Neural progenitor cell (in vitro differentiated cells): ENCODE measurements around the gene DSEL. TPM values are rescaled to one million over a fixed set of nuclear protein-coding genes. Genes with fewer than 3 reads are reported as not detected.

ENCODE experiments used
- DNase-seq: peaks from one replicate; pipeline ENCODE4 v3.0.0-alpha.2; 2016; ENCODE audit warnings: low spot score
- H2AFZ ChIP-seq: fragments of 200-600 bp; sonication (generic); replicated peaks from 2 replicates; pipeline ENCODE4 v1.6.1; 2016; ENCODE audit warnings: antibody characterized with exemption
- H3F3A ChIP-seq: fragments of 200-600 bp; sonication (generic); 2 replicates; pipeline ENCODE4 v1.6.1; 2016; ENCODE audit warnings: antibody characterized with exemption, low read depth
- H3K27ac ChIP-seq: fragments of 200-600 bp; sonication (generic); 2 replicates; pipeline ENCODE4 v1.5.1; 2016; ENCODE audit warnings: mild to moderate bottlenecking
- H3K27me3 ChIP-seq: fragments of 200-600 bp; sonication (generic); 2 replicates; pipeline ENCODE4 v1.6.1; 2016; ENCODE audit warnings: mild to moderate bottlenecking, moderate library complexity
- H3K36me3 ChIP-seq: fragments of 200-600 bp; sonication (generic); 2 replicates; pipeline ENCODE4 v1.5.1; 2016
- H3K4me1 ChIP-seq: fragments of 200-600 bp; sonication (generic); 2 replicates; pipeline ENCODE4 v1.6.1; 2016; ENCODE audit warnings: mixed run types
- H3K4me2 ChIP-seq: fragments of 200-600 bp; sonication (generic); 2 replicates; pipeline ENCODE4 v1.6.1; 2016
- H3K4me3 ChIP-seq: fragments of 200-600 bp; sonication (generic); 2 replicates; pipeline ENCODE4 v1.5.1; 2016
- H3K79me2 ChIP-seq: fragments of 200-600 bp; sonication (generic); 2 replicates; pipeline ENCODE4 v1.6.1; 2016; ENCODE audit warnings: low read depth
- H3K9ac ChIP-seq: fragments of 200-600 bp; sonication (generic); 2 replicates; pipeline ENCODE4 v1.6.1; 2016
- H3K9me3 ChIP-seq: fragments of 200-600 bp; sonication (generic); 2 replicates; pipeline ENCODE4 v1.5.1; 2016; ENCODE audit warnings: low read depth
- H4K20me1 ChIP-seq: fragments of 200-600 bp; sonication (generic); 2 replicates; pipeline ENCODE4 v1.6.1; 2016; ENCODE audit warnings: low read depth
- H3K27ac Mint-ChIP-seq: 3 replicates; pipeline ENCODE4 v1.8.0; 2021; ENCODE audit warnings: mixed read lengths
- H3K27me3 Mint-ChIP-seq: 2 replicates; pipeline ENCODE4 v1.8.0; 2022; ENCODE audit warnings: low read depth, mild to moderate bottlenecking, inconsistent platforms, moderate library complexity, mixed read lengths; ENCODE audit not compliant: insufficient read depth
- H3K36me3 Mint-ChIP-seq: 3 replicates; pipeline ENCODE4 v1.8.0; 2021; ENCODE audit warnings: mixed read lengths
- H3K4me1 Mint-ChIP-seq: 3 replicates; pipeline ENCODE4 v1.8.0; 2021; ENCODE audit warnings: mixed read lengths
- H3K4me3 Mint-ChIP-seq: 3 replicates; pipeline ENCODE4 v1.8.0; 2021; ENCODE audit warnings: mild to moderate bottlenecking, moderate library complexity, mixed read lengths
- H3K9me3 Mint-ChIP-seq: 3 replicates; pipeline ENCODE4 v1.8.0; 2020; ENCODE audit warnings: mixed read lengths
- CTCF ChIP-seq: fragments of 200-600 bp; sonication (generic); IDR thresholded peaks from 2 replicates; pipeline ENCODE4 v1.5.1; 2017; ENCODE audit warnings: antibody characterized with exemption, mild to moderate bottlenecking
- EZH2 ChIP-seq: fragments of 200-600 bp; sonication (generic); IDR thresholded peaks from 2 replicates; pipeline ENCODE4 v1.6.1; 2017; ENCODE audit warnings: antibody characterized with exemption, mild to moderate bottlenecking, moderate library complexity
- EZH2phosphoT487 ChIP-seq: fragments of 200-600 bp; sonication (generic); IDR thresholded peaks from 2 replicates; pipeline ENCODE4 v1.6.1; 2017; ENCODE audit warnings: antibody characterized with exemption
- total RNA-seq: library from RNA; depleted of rRNA; stranded (reverse); fragments of >200 nt; gene quantifications from 2 replicates; pipeline ENCODE4 v1.2.3, GENCODE V29; 2015; ENCODE audit warnings: low replicate concordance

The DSEL gene
- 7.1 and 8.6 TPM in 2 replicates for total RNA-seq

GRCh38 chr18:67516539-67517443, at the start of gene DSEL:
Gene DSEL (minus strand): TSS chr18:67516720. CDS start chr18:67514608, 2,112 bp downstream.
- no peaks in the 10 kb centered on the region for H4K20me1 ChIP-seq

GRCh38 chr18:67553437-67553836, 36.9 kb upstream of the DSEL start:
- Histone ChIP-seq H3K9ac (no peak overlapping the region), H3K36me3 (no peaks in the 10 kb centered on the region), H3K9me3 (peaks cover 6% of the 10 kb centered on the region), H3K27me3 (no peaks in the 10 kb centered on the region), H3K27ac (no peak overlapping the region), H3K4me3 (no peak overlapping the region), H4K20me1 (no peaks in the 10 kb centered on the region), H3K79me2 (no peaks in the 10 kb centered on the region), H2AFZ (no peak overlapping the region), H3F3A (no peaks in the 10 kb centered on the region), H3K4me1 (peaks cover 11% of the 10 kb centered on the region), H3K4me2 (no peak overlapping the region)
- no peaks in the 10 kb centered on the region for H3K27me3 Mint-ChIP-seq
- H3K4me1 Mint-ChIP-seq = peaks cover 13% of the 10 kb centered on the region
- DNase-seq = no peak
- H3K27ac Mint-ChIP-seq = no peak overlapping the region
- H3K4me3 Mint-ChIP-seq = no peak overlapping the region
- H3K36me3 Mint-ChIP-seq = no peaks in the 10 kb centered on the region
- peaks cover 2% of the 10 kb centered on the region for H3K9me3 Mint-ChIP-seq
- no peak for TF ChIP-seq CTCF
- no peak for TF ChIP-seq EZH2phosphoT487
- no peak for TF ChIP-seq EZH2

More at GRCh38 chr18:67516539-67517443, at the start of gene DSEL:
- Histone ChIP-seq H3K79me2 (no peaks in the 10 kb centered on the region), H3K4me2 (peak within 1 kb of the TSS; percentile 90), H3K27ac (no peak within 1 kb of the TSS), H3K4me3 (peak within 1 kb of the TSS; percentile 64), H3K36me3 (no peaks in the 10 kb centered on the region), H3K27me3 (no peaks in the 10 kb centered on the region), H3K4me1 (peaks cover 12% of the 10 kb centered on the region), H3K9me3 (no peaks in the 10 kb centered on the region), H3K9ac (peak within 1 kb of the TSS; percentile 48), H3F3A (peaks cover 5% of the 10 kb centered on the region), H2AFZ (peak within 1 kb of the TSS; percentile 74)
- Mint-ChIP-seq H3K9me3 (peaks cover 7% of the 10 kb centered on the region), H3K36me3 (peaks cover 32% of the 10 kb centered on the region), H3K4me1 (peaks cover 20% of the 10 kb centered on the region), H3K27ac (peak within 1 kb of the TSS; percentile 83), H3K4me3 (peak within 1 kb of the TSS; percentile 92), H3K27me3 (peaks cover 2% of the 10 kb centered on the region)
- DNase-seq = peak; percentile 95
- no peak for TF ChIP-seq EZH2phosphoT487
- peak; percentile 43 for TF ChIP-seq EZH2
- no peak for TF ChIP-seq CTCF

DNA sequence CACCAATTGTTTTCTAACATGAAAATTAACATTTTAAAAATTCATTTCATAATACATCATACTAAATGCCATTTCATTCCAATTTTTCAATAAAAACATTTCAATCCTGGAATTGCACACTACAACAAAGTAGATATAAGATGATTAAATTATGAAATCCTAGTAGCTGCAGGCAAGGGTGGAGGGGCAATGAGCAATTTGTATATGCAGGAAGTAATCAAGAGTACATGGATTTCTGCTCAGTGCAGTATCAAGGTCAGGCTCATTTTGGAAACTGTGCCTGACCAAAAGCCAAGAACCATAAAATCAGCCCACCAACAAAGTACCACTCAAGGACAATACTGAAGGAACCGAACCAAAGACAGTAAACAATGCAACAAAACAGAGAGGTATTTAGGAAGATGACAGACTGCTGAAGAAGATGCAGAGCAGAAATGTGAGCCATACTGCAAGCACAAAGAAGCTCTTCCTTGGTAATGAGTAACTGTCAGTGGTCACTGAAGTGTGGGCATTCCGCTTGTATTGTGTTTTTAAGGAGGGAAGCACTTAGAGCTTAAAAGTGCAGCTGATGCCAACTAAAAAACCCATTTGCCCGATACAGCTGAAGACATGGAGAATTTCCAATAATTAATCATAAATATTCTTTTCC, 34.5 kb upstream of the DSEL start:
- Histone ChIP-seq H4K20me1 (no peaks in the 10 kb centered on the region), H2AFZ (no peak overlapping the region), H3K4me3 (no peak overlapping the region), H3K4me2 (peak overlapping the region; percentile 44), H3K9me3 (no peaks in the 10 kb centered on the region), H3K9ac (no peak overlapping the region), H3K79me2 (no peaks in the 10 kb centered on the region), H3F3A (no peaks in the 10 kb centered on the region), H3K27me3 (no peaks in the 10 kb centered on the region), H3K4me1 (peaks cover 11% of the 10 kb centered on the region), H3K27ac (no peak overlapping the region), H3K36me3 (no peaks in the 10 kb centered on the region)
- no peak for TF ChIP-seq EZH2phosphoT487
- TF ChIP-seq EZH2 = no peak
- peak; percentile 44 for DNase-seq
- Mint-ChIP-seq H3K4me3 (no peak overlapping the region), H3K27me3 (peaks cover 2% of the 10 kb centered on the region), H3K4me1 (peaks cover 13% of the 10 kb centered on the region), H3K36me3 (no peaks in the 10 kb centered on the region), H3K27ac (peak overlapping the region; percentile 72), H3K9me3 (no peaks in the 10 kb centered on the region)
